OCI-LY1 (cell line): ENCODE data around the gene TBCEL.

Experiments
- H2AFZ ChIP-seq: fragments of 200-600 bp; sonication (generic), shearing (Covaris generic); 2 replicates; pipeline ENCODE4 v1.6.0; 2014; ENCODE audit warnings: antibody characterized with exemption, mild to moderate bottlenecking, low read length
- H3F3A ChIP-seq: fragments of 200-600 bp; sonication (generic), shearing (Covaris generic); 2 replicates; pipeline ENCODE4 v1.6.0; 2014; ENCODE audit warnings: mild to moderate bottlenecking, antibody characterized with exemption, low read length, moderate library complexity; ENCODE audit not compliant: insufficient read depth
- H3K27ac ChIP-seq: fragments of 200-600 bp; sonication (generic); 2 replicates; pipeline ENCODE4 v1.5.1; 2014; ENCODE audit warnings: low read length, mixed run types, mild to moderate bottlenecking, low read depth; ENCODE audit not compliant: poor library complexity, severe bottlenecking
- H3K27me3 ChIP-seq: fragments of 200-600 bp; sonication (generic); 2 replicates; pipeline ENCODE4 v1.6.0; 2014; ENCODE audit warnings: antibody characterized with exemption, mild to moderate bottlenecking, low read length, moderate library complexity; ENCODE audit not compliant: insufficient read depth
- H3K36me3 ChIP-seq: fragments of 200-600 bp; sonication (generic); 2 replicates; pipeline ENCODE4 v1.6.1; 2014; ENCODE audit warnings: mild to moderate bottlenecking, antibody characterized with exemption, low read length, moderate library complexity, mixed read lengths; ENCODE audit not compliant: insufficient read depth
- H3K4me1 ChIP-seq: fragments of 200-600 bp; sonication (generic); 2 replicates; pipeline ENCODE4 v1.5.1; 2014; ENCODE audit warnings: mild to moderate bottlenecking, low read length, moderate library complexity; ENCODE audit not compliant: insufficient read depth, severe bottlenecking
- H3K4me2 ChIP-seq: fragments of 200-600 bp; sonication (generic), shearing (Covaris generic); 2 replicates; pipeline ENCODE4 v1.6.1; 2014; ENCODE audit warnings: low read length
- H3K4me3 ChIP-seq: fragments of 200-600 bp; sonication (generic); 2 replicates; pipeline ENCODE4 v1.5.1; 2014; ENCODE audit warnings: low read length, low read depth, mild to moderate bottlenecking, mixed read lengths; ENCODE audit not compliant: poor library complexity, severe bottlenecking
- H3K79me2 ChIP-seq: fragments of 200-600 bp; shearing (Covaris generic); 2 replicates; pipeline ENCODE4 v1.6.1; 2016; ENCODE audit warnings: mixed run types, low read length, mixed read lengths; ENCODE audit not compliant: insufficient read depth
- H3K9ac ChIP-seq: fragments of 200-600 bp; sonication (generic), shearing (Covaris generic); 2 replicates; pipeline ENCODE4 v1.6.1; 2014; ENCODE audit warnings: mild to moderate bottlenecking, low read length, mixed read lengths
- H3K9me2 ChIP-seq: fragments of 200-600 bp; sonication (generic), shearing (Covaris generic); 2 replicates; pipeline ENCODE4 v1.6.1; 2014; ENCODE audit warnings: low read depth, mild to moderate bottlenecking, low read length, mixed read lengths
- H3K9me3 ChIP-seq: fragments of 200-600 bp; shearing (Covaris generic); 2 replicates; pipeline ENCODE4 v1.6.1; 2014; ENCODE audit warnings: low read length, mixed read lengths
- H4K20me1 ChIP-seq: fragments of 200-600 bp; sonication (generic), shearing (Covaris generic); 2 replicates; pipeline ENCODE4 v1.6.0; 2016; ENCODE audit warnings: mild to moderate bottlenecking, low read length; ENCODE audit not compliant: insufficient read depth
- EZH2 ChIP-seq: fragments of 200-600 bp; sonication (generic), shearing (Covaris generic); IDR thresholded peaks from 2 replicates; pipeline ENCODE4 v1.8.0; 2017; ENCODE audit warnings: borderline replicate concordance, mixed run types, mild to moderate bottlenecking, antibody characterized with exemption, low read length, moderate library complexity, mixed read lengths
- TF ChIP-seq, protein P1 (sequence below): fragments of 200-600 bp; sonication (generic), shearing (Covaris generic); IDR thresholded peaks from 2 replicates; pipeline ENCODE4 v1.5.1; 2017; ENCODE audit warnings: mild to moderate bottlenecking, antibody characterized with exemption, low read length, moderate library complexity, mixed read lengths

TBCEL gene

DNA sequence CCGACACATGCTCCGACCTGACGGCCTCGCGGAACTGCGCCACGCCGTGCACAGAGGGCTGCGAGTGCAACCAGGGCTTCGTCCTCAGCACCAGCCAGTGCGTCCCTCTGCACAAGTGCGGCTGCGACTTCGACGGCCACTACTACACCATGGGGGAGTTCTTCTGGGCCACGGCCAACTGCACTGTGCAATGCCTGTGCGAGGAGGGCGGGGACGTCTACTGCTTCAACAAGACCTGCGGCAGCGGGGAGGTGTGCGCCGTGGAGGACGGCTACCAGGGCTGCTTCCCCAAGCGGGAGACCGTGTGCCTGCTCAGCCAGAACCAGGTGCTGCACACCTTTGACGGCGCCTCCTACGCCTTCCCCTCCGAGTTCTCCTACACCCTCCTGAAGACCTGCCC is 103.9 kb downstream of the TBCEL start:
- no peaks in the 10 kb centered on the region for H4K20me1 ChIP-seq
- H3K4me3 ChIP-seq = no peak overlapping the region
- H3K9me2 ChIP-seq = no peaks in the 10 kb centered on the region
- no peak overlapping the region for H3K9ac ChIP-seq
- no peaks in the 10 kb centered on the region for H3K36me3 ChIP-seq
- no peaks in the 10 kb centered on the region for H3K4me1 ChIP-seq
- H3K9me3 ChIP-seq = no peaks in the 10 kb centered on the region
- H3F3A ChIP-seq = no peaks in the 10 kb centered on the region
- no peak overlapping the region for H3K4me2 ChIP-seq
- TF ChIP-seq, protein P1, sequence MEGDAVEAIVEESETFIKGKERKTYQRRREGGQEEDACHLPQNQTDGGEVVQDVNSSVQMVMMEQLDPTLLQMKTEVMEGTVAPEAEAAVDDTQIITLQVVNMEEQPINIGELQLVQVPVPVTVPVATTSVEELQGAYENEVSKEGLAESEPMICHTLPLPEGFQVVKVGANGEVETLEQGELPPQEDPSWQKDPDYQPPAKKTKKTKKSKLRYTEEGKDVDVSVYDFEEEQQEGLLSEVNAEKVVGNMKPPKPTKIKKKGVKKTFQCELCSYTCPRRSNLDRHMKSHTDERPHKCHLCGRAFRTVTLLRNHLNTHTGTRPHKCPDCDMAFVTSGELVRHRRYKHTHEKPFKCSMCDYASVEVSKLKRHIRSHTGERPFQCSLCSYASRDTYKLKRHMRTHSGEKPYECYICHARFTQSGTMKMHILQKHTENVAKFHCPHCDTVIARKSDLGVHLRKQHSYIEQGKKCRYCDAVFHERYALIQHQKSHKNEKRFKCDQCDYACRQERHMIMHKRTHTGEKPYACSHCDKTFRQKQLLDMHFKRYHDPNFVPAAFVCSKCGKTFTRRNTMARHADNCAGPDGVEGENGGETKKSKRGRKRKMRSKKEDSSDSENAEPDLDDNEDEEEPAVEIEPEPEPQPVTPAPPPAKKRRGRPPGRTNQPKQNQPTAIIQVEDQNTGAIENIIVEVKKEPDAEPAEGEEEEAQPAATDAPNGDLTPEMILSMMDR = no peak
- no peak for TF ChIP-seq EZH2
- H3K27ac ChIP-seq = no peak overlapping the region
- H3K79me2 ChIP-seq = no peaks in the 10 kb centered on the region
- no peak overlapping the region for H2AFZ ChIP-seq
- H3K27me3 ChIP-seq = no peaks in the 10 kb centered on the region; the same call in 1 of the 2 replicates

DNA sequence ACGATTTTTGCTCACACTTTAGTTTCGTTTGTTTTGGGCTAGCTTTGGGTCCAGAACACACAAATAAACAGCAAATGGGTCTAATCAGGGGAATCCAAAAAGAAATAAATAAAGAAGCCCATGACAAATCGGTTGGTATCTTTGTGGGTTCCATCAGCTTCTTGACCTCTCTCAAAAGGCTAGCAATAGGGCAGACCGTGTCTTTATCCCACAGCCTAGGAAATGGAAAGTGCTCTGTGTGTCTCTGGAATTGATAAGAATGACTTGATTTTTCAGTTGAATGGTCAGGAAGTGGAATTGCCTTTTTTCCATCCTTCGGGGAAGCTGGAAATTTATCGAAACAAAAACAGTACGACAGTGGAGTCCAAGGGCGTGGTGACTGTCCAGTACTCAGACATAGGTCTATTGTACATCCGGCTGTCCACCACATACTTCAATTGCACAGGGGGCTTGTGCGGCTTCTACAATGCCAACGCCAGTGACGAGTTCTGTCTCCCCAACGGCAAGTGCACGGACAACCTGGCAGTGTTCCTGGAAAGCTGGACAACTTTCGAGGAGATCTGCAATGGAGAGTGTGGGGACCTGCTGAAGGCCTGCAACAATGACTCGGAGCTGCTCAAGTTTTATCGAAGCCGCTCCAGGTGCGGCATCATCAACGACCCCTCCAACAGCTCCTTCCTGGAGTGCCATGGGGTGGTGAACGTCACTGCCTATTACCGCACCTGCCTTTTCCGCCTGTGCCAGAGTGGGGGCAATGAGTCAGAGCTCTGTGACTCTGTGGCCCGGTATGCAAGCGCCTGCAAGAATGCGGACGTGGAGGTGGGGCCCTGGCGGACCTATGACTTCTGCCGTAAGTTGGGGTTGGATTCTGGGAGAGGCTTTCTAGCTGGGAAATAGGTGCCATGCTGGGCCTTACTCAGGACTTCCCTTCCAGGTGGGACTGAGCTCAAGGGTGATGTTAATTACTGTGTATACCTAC is 105.7 kb downstream of the TBCEL start:
- Histone ChIP-seq H4K20me1 (no peaks in the 10 kb centered on the region), H3K36me3 (no peaks in the 10 kb centered on the region), H3K4me1 (no peaks in the 10 kb centered on the region), H2AFZ (no peak overlapping the region), H3K9ac (no peak overlapping the region), H3K27ac (no peak overlapping the region), H3K9me3 (no peaks in the 10 kb centered on the region), H3F3A (no peaks in the 10 kb centered on the region), H3K79me2 (no peaks in the 10 kb centered on the region), H3K9me2 (no peaks in the 10 kb centered on the region), H3K4me3 (no peak overlapping the region), H3K4me2 (no peak overlapping the region), H3K27me3 (no peaks in the 10 kb centered on the region; the same call in 1 of the 2 replicates)
- TF ChIP-seq, protein P1 = no peak

DNA sequence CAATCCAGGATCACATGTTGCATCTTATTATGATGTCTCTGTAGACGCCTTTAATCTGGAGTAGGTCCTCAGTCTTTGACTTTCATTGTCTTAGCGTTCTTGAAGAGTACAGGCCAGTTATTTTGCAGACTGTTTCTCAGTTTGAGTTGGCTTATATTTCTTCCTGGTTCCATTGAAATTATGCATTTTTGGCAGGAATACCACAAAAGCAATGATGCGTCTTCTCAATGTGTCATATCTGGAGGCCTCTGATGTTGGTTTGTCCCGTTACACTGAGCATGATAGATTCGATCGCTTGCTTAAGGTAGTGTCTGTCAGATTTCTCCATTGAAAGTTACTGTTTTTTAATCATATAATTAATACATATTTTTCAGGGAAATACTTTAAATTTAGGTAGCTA is 107.8 kb downstream of the TBCEL start:
- H3K4me3 ChIP-seq = no peak overlapping the region
- no peaks in the 10 kb centered on the region; the same call in 1 of the 2 replicates for H3K27me3 ChIP-seq
- H3K36me3 ChIP-seq = no peaks in the 10 kb centered on the region
- no peak overlapping the region for H3K27ac ChIP-seq
- no peaks in the 10 kb centered on the region for H4K20me1 ChIP-seq
- H3K9me3 ChIP-seq = no peaks in the 10 kb centered on the region
- no peaks in the 10 kb centered on the region for H3K4me1 ChIP-seq
- H3K9me2 ChIP-seq = no peaks in the 10 kb centered on the region
- H3K79me2 ChIP-seq = no peaks in the 10 kb centered on the region
- H3F3A ChIP-seq = no peaks in the 10 kb centered on the region
- no peak overlapping the region for H3K9ac ChIP-seq
- H2AFZ ChIP-seq = no peak overlapping the region
- H3K4me2 ChIP-seq = no peak overlapping the region
- no peak for TF ChIP-seq EZH2
- TF ChIP-seq, protein P1 = no peak
